Gastroesophageal sphincter (tissue), 3 donors: ENCODE measurements around the gene DNAJA3.

ENCODE experiments used
- CTCF ChIP-seq, 4 experiments: fragments of 200-600 bp in 2 of 4; fragments of 450-650 bp in 2 of 4; sonication (generic) in 1 of 4; IDR thresholded peaks; one replicate each; pipeline ENCODE4 v1.5.1; 2017 to 2019; ENCODE audit warnings: antibody characterized with exemption in 4 of 4, mild to moderate bottlenecking in 2 of 4, moderate library complexity in 2 of 4
- EP300 ChIP-seq: sonication (generic); formaldehyde crosslinking; IDR thresholded peaks from one replicate; pipeline ENCODE4 v1.6.1; 2017; ENCODE audit warnings: antibody characterized with exemption, mild to moderate bottlenecking

GRCh38 chr16:4431023-4431422 is 5.4 kb downstream of the DNAJA3 start:
- TF ChIP-seq EP300 (no peak), CTCF (IDR thresholded peaks at IDR 0.05) (no peak)
